Brain pericyte (primary cell): ENCODE measurements around the gene CEP78.
"Not testable (repeated sequence)": the region's sequence is repeated elsewhere in the genome, so short reads cannot be mapped to it uniquely, and the experiment has no call there.

Experiments used
- DNase-seq: peaks from one replicate; pipeline ENCODE4 v3.0.0-alpha.2; 2012; ENCODE audit warnings: low read depth, low spot score

The CEP78 gene

GRCh38 chr9:78234810-78235209 is 1.1 kb upstream of the CEP78 start:
- DNase-seq, result no peak

DNA sequence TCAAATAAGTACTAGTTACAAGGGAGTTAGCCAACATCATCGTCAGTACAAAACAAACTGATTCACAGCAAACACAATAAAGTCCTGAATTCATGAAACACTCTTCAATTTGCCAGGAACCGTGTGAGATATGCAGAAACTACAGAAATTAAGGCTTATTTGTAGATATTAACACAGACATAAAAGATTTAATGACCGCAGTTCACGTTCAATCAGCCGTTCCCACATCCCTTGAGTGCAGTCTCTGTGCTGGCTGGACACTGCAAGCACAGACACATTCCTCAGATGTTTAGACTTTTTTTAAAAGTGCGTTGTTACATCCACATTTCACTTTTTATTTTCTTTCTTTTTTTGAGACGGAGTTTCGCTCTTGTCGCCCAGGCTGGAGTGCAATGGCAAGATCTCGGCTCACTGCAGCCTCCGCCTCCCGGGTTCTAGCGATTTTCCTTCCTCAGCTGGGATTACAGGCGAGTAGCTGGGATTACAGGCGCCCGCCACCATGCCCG is 566 bp upstream of the CEP78 start:
- no peak for DNase-seq

GRCh38 chr9:78236551-78236910 is 656 bp downstream of the CEP78 start:
- DNase-seq, result no peak

GRCh38 chr9:78238046-78239038 is 2.5 kb downstream of the CEP78 start:
- no peak for DNase-seq

- no peak for DNase-seq
Measured at GRCh38 chr9:78239506-78239905, 3.6 kb downstream of the CEP78 start.

DNA sequence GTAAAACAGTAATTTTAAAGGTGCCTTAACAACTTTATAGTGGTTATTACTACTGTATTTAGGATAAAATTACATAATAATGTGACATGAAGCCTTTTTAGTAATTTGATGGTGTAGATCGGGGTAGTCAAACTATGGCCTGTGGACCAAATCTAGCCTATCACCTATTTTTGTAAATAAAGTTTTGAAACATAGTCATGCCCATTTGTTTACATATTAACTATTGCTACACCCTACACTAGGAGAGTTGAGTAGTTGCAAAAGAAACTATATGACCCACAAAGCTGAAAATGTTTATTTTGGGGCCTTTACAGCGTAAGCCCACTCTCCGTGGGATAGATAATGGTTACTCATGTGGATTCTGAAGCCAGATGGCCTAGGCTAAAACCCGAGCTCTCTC is 6.2 kb downstream of the CEP78 start:
- DNase-seq, result no peak

- no peak for DNase-seq
Measured at GRCh38 chr9:78243130-78243529, 7.3 kb downstream of the CEP78 start.

GRCh38 chr9:78245401-78245800 is 9.5 kb downstream of the CEP78 start:
- DNase-seq, result no peak

GRCh38 chr9:78248635-78249034 is 12.8 kb downstream of the CEP78 start:
- no peak for DNase-seq

GRCh38 chr9:78249542-78249941 is 13.7 kb downstream of the CEP78 start:
- no peak for DNase-seq

GRCh38 chr9:78252616-78253015 is 16.7 kb downstream of the CEP78 start:
- DNase-seq, result no peak

GRCh38 chr9:78253285-78253684 is 17.4 kb downstream of the CEP78 start:
- DNase-seq, result no peak

GRCh38 chr9:78261403-78262001 is 25.6 kb downstream of the CEP78 start:
- no peak for DNase-seq

GRCh38 chr9:78262655-78263054 is 26.8 kb downstream of the CEP78 start:
- no peak for DNase-seq

GRCh38 chr9:78267889-78268288 is 32.0 kb downstream of the CEP78 start:
- DNase-seq, result no peak

DNA sequence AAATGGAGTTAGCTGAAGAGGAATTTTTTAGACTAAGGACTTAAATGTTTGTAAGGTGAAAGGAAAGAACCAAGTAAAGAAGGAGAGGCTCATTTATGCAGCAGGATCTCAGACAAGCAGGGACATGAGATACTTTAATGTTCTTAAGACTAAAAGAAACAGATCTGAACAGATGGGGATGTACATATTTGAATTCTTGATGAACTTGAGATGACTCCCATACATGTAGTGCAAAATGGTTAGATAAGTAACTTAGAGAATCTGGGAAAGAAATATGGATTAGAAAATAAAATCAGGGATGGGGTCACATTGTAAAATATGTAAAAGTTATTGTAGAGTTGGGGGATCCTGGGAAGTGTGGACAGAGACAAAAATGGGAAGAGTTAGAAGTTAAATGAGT is 33.9 kb downstream of the CEP78 start:
- no peak for DNase-seq

DNA sequence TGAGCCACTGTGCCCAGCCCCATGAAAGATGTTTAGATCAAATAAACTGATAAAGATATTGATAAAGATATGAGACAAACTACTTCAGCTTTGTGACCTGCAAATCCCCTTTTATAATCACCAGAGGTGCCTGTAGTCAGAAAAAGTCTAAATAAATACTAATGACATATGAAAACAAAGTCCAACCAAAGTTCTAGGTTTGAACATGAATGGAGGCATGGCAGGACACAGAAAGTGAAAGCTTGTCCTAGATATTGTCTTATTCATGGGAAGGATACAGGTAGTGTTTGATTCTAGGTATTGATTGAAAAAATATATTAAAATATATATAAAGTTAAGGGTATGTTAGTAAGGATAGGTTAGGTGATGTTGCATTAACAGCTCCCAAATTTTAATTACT is 36.4 kb downstream of the CEP78 start:
- DNase-seq, result no peak

- no peak for DNase-seq
Measured at GRCh38 chr9:78273761-78274160, 37.9 kb downstream of the CEP78 start.

- DNase-seq, result no peak
Measured at GRCh38 chr9:78278177-78278777, 42.4 kb downstream of the CEP78 start.

DNA sequence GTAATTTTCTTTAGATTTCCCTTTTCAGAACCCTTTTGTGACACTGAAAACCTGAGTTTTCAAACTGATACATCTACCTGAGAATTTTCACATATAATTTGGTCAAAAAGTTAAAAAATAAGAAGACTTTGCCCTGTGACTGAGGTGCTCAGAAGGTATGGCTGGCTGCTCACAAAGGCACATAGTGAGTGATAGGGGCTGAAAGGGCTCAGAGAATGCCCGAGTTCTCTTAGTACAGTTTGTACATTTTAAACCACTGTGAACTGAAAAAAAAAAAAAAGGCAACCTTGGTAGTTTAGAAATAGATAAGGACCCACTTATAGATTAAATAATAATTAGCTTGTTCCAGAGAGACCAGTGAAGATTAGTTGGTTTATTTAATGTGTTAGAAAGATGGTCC is 42.9 kb downstream of the CEP78 start:
- DNase-seq, result no peak

GRCh38 chr9:78280982-78281668 is 45.2 kb downstream of the CEP78 start:
- DNase-seq, result peak; percentile 85

DNA sequence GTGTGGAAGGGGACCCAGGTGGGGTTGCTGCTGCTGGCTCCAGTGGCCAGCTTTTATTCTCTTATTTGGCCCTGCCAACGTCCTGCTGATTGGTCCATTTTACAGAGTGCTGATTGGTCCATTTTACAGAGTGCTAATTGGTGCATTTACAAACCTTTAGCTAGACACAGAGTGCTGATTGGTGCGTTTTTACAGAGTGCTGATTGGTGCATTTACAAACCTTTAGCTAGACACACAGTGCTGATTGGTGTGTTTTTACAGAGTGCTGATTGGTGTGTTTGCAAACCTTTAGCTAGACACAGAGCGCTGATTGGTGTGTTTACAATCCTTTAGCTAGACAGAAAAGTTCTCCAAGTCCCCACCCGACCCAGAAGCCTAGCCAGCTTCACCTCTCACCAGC is 48.3 kb downstream of the CEP78 start:
- DNase-seq, result not testable (repeated sequence)
